HEK293 (cell line): ENCODE measurements around the gene SGSM2.

Experiments
- CTCF ChIA-PET: fragments of 350-600 bp; formaldehyde crosslinking; extraction: SDS; loops from one replicate; lab custom pipeline; 2021; ENCODE audit warnings: antibody characterized with exemption; lab: Yijun Ruan, JAX
- POLR2A ChIA-PET: fragments of 300-600 bp; formaldehyde crosslinking; extraction: SDS; loops from one replicate; lab custom pipeline; 2020; ENCODE audit warnings: antibody characterized with exemption, inconsistent platforms; lab: Yijun Ruan, JAX
- H3K27ac ChIP-seq: fragments of 200-500 bp; sonication (Bioruptor generic); 2 replicates; pipeline ENCODE4 v1.5.1; 2014; ENCODE audit warnings: low read depth, low read length, control low read depth, inconsistent platforms; ENCODE audit errors: extremely low read depth
- H3K36me3 ChIP-seq, 2 experiments: fragments of 200-500 bp in 1 of 2; sonication (Bioruptor generic) in 1 of 2; 1 replicate in 1 of 2; 2 replicates in 1 of 2; pipeline ENCODE4 v1.5.1; 2014 to 2017; ENCODE audit warnings: inconsistent platforms in 2 of 2, low read length in 2 of 2; ENCODE audit not compliant: control insufficient read depth in 2 of 2, insufficient read depth in 1 of 2
- H3K4me1 ChIP-seq: fragments of 200-500 bp; sonication (Bioruptor generic); 2 replicates; pipeline ENCODE4 v1.5.1; 2014; ENCODE audit warnings: mild to moderate bottlenecking, low read length, inconsistent platforms; ENCODE audit not compliant: control insufficient read depth, insufficient read depth
- H3K4me3 ChIP-seq: 2 replicates; pipeline ENCODE4 v1.5.1; 2011; ENCODE audit warnings: low read depth, mild to moderate bottlenecking, control low read depth, low read length, moderate library complexity
- H3K9me3 ChIP-seq: fragments of 200-500 bp; sonication (Bioruptor generic); 2 replicates; pipeline ENCODE4 v1.5.1; 2014; ENCODE audit warnings: low read depth, low read length, inconsistent platforms; ENCODE audit not compliant: control insufficient read depth, insufficient read depth
- ELK4 ChIP-seq: IDR thresholded peaks from 2 replicates; pipeline ENCODE4 v1.6.1; 2011; ENCODE audit warnings: mild to moderate bottlenecking, low read depth, low read length, borderline replicate concordance
- SALL2 ChIP-seq: fragments of 450-650 bp; formaldehyde crosslinking; IDR thresholded peaks from 2 replicates; pipeline ENCODE4 v1.5.0; 2017; ENCODE audit warnings: missing biosample characterization, mild to moderate bottlenecking, missing genetic modification characterization, borderline replicate concordance
- SCRT1 ChIP-seq: fragments of 450-650 bp; formaldehyde crosslinking; IDR thresholded peaks from 2 replicates; pipeline ENCODE4 v1.5.1; 2016; ENCODE audit warnings: missing biosample characterization, missing genetic modification characterization, borderline replicate concordance
- YY2 ChIP-seq: fragments of 450-650 bp; formaldehyde crosslinking; IDR thresholded peaks from 2 replicates; pipeline ENCODE4 v1.5.1; 2016; ENCODE audit warnings: missing biosample characterization, missing genetic modification characterization
- ZBTB6 ChIP-seq: fragments of 450-650 bp; formaldehyde crosslinking; IDR thresholded peaks from 2 replicates; pipeline ENCODE4 v1.5.1; 2017; ENCODE audit warnings: missing biosample characterization, missing genetic modification characterization
- ZFP69B ChIP-seq: fragments of 450-650 bp; formaldehyde crosslinking; IDR thresholded peaks from 2 replicates; pipeline ENCODE4 v1.5.1; 2016; ENCODE audit warnings: missing biosample characterization, missing genetic modification characterization
- ZNF174 ChIP-seq: fragments of 450-650 bp; formaldehyde crosslinking; IDR thresholded peaks from 2 replicates; pipeline ENCODE4 v1.5.0; 2017; ENCODE audit warnings: missing biosample characterization, mild to moderate bottlenecking, missing genetic modification characterization
- ZNF2 ChIP-seq: fragments of 450-650 bp; formaldehyde crosslinking; IDR thresholded peaks from 2 replicates; pipeline ENCODE4 v1.5.1; 2016; ENCODE audit warnings: missing biosample characterization, missing genetic modification characterization
- ZNF221 ChIP-seq: fragments of 450-650 bp; formaldehyde crosslinking; IDR thresholded peaks from 2 replicates; pipeline ENCODE4 v1.5.1; 2017; ENCODE audit warnings: missing biosample characterization, missing genetic modification characterization, borderline replicate concordance
- ZNF223 ChIP-seq: fragments of 450-650 bp; formaldehyde crosslinking; IDR thresholded peaks from 2 replicates; pipeline ENCODE4 v1.5.1; 2016; ENCODE audit warnings: missing biosample characterization, missing genetic modification characterization
- ZNF621 ChIP-seq: fragments of 450-650 bp; formaldehyde crosslinking; IDR thresholded peaks from 2 replicates; pipeline ENCODE4 v1.5.1; 2017; ENCODE audit warnings: missing biosample characterization, missing genetic modification characterization
- ZNF623 ChIP-seq: fragments of 450-650 bp; formaldehyde crosslinking; IDR thresholded peaks from 2 replicates; pipeline ENCODE4 v1.5.1; 2016; ENCODE audit warnings: missing biosample characterization, missing genetic modification characterization
- ZNF660 ChIP-seq: fragments of 450-650 bp; IDR thresholded peaks from 2 replicates; pipeline ENCODE4 v1.5.1; 2018; ENCODE audit warnings: missing biosample characterization, mild to moderate bottlenecking, missing genetic modification characterization
- ZNF76 ChIP-seq: fragments of 450-650 bp; formaldehyde crosslinking; IDR thresholded peaks from 2 replicates; pipeline ENCODE4; 2016; ENCODE audit warnings: low read depth, missing biosample characterization, missing genetic modification characterization, borderline replicate concordance
- ZNF777 ChIP-seq: fragments of 450-650 bp; formaldehyde crosslinking; IDR thresholded peaks from 2 replicates; pipeline ENCODE4 v1.5.1; 2017; ENCODE audit warnings: missing biosample characterization, missing genetic modification characterization, borderline replicate concordance
- ZNF843 ChIP-seq: fragments of 450-650 bp; formaldehyde crosslinking; IDR thresholded peaks from 2 replicates; pipeline ENCODE4 v1.5.1; 2016; ENCODE audit warnings: missing biosample characterization, missing genetic modification characterization
- TF ChIP-seq, protein P1 (sequence below): fragments of 450-650 bp; formaldehyde crosslinking; IDR thresholded peaks from 2 replicates; pipeline ENCODE4 v1.5.1; 2016; ENCODE audit warnings: missing biosample characterization, missing genetic modification characterization
- TF ChIP-seq, protein P2 (sequence below): fragments of 450-650 bp; formaldehyde crosslinking; IDR thresholded peaks from 2 replicates; pipeline ENCODE4 v1.5.1; 2016; ENCODE audit warnings: missing biosample characterization, missing genetic modification characterization

Gene SGSM2

GRCh38 chr17:2362881-2363280 is 25.6 kb downstream of the SGSM2 start (continued):
- TF ChIP-seq, protein P1, sequence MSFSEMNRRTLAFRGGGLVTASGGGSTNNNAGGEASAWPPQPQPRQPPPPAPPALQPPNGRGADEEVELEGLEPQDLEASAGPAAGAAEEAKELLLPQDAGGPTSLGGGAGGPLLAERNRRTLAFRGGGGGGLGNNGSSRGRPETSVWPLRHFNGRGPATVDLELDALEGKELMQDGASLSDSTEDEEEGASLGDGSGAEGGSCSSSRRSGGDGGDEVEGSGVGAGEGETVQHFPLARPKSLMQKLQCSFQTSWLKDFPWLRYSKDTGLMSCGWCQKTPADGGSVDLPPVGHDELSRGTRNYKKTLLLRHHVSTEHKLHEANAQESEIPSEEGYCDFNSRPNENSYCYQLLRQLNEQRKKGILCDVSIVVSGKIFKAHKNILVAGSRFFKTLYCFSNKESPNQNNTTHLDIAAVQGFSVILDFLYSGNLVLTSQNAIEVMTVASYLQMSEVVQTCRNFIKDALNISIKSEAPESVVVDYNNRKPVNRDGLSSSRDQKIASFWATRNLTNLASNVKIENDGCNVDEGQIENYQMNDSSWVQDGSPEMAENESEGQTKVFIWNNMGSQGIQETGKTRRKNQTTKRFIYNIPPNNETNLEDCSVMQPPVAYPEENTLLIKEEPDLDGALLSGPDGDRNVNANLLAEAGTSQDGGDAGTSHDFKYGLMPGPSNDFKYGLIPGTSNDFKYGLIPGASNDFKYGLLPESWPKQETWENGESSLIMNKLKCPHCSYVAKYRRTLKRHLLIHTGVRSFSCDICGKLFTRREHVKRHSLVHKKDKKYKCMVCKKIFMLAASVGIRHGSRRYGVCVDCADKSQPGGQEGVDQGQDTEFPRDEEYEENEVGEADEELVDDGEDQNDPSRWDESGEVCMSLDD (tag by site-specific recombination), result no peak
- TF ChIP-seq ZNF843 (tag by site-specific recombination) (no peak), ZFP69B (no peak), ZNF76 (tag by site-specific recombination) (no peak)
- TF ChIP-seq, all 188 proteins: peak for 0

DNA sequence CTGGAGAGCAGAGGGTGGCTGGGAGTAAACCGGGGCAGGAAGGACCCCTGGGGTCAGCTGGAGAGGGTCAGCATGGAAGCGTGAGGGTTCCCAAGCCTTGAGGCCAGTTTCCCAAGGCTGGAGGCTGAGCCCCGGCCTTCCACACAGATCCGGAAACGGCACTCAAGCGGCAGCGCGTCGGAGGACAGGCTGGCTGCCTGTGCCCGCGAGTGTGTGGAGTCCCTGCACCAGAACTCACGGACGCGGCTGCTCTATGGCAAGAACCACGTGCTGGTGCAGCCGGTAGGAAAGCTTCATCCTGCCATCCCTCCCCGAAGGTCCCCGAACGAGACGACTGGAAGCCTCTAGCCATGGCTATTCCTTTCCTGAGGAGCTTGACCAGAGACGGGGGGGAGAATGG is 26.0 kb downstream of the SGSM2 start:
- peaks cover 0 to 48% of the 10 kb centered on the region in 2 experiments; a peak in 1 of 3 replicates for H3K36me3 ChIP-seq
- H3K4me3 ChIP-seq, result no peak overlapping the region
- no peak for TF ChIP-seq ZNF221 (tag by site-specific recombination)
- no peak for TF ChIP-seq ZNF621
- TF ChIP-seq, protein P2, sequence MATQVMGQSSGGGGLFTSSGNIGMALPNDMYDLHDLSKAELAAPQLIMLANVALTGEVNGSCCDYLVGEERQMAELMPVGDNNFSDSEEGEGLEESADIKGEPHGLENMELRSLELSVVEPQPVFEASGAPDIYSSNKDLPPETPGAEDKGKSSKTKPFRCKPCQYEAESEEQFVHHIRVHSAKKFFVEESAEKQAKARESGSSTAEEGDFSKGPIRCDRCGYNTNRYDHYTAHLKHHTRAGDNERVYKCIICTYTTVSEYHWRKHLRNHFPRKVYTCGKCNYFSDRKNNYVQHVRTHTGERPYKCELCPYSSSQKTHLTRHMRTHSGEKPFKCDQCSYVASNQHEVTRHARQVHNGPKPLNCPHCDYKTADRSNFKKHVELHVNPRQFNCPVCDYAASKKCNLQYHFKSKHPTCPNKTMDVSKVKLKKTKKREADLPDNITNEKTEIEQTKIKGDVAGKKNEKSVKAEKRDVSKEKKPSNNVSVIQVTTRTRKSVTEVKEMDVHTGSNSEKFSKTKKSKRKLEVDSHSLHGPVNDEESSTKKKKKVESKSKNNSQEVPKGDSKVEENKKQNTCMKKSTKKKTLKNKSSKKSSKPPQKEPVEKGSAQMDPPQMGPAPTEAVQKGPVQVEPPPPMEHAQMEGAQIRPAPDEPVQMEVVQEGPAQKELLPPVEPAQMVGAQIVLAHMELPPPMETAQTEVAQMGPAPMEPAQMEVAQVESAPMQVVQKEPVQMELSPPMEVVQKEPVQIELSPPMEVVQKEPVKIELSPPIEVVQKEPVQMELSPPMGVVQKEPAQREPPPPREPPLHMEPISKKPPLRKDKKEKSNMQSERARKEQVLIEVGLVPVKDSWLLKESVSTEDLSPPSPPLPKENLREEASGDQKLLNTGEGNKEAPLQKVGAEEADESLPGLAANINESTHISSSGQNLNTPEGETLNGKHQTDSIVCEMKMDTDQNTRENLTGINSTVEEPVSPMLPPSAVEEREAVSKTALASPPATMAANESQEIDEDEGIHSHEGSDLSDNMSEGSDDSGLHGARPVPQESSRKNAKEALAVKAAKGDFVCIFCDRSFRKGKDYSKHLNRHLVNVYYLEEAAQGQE (tag by site-specific recombination), result no peak
- no peak for TF ChIP-seq ELK4
- TF ChIP-seq SALL2 (tag by site-specific recombination), result no peak
- TF ChIP-seq ZBTB6 (tag by site-specific recombination), result no peak
- TF ChIP-seq SCRT1 (tag by site-specific recombination), result no peak
- TF ChIP-seq YY2 (tag by site-specific recombination), result no peak
- TF ChIP-seq ZNF223, result no peak
- TF ChIP-seq ZNF777, result no peak
- TF ChIP-seq ZNF174 (tag by site-specific recombination), result no peak
- TF ChIP-seq ZNF660 (tag by site-specific recombination), result no peak
- TF ChIP-seq ZNF2 (tag by site-specific recombination), result no peak
- TF ChIP-seq ZNF623 (tag by site-specific recombination), result no peak
- no peak overlapping the region for H3K27ac ChIP-seq
- CTCF ChIA-PET, result interaction anchor here (0.6 to 2.2 kb wide), 3 partner anchors 10 to 343 kb away, joined by 3 to 12 read pairs (median 4); no protein-coding TSS in a partner anchor
- no peaks in the 10 kb centered on the region for H3K9me3 ChIP-seq
- peaks cover 9% of the 10 kb centered on the region for H3K4me1 ChIP-seq
- POLR2A ChIA-PET, result interaction anchor here (1.1 kb wide), 1 partner anchor 27 kb away, joined by 3 read pairs; the partner anchor contains the start of gene TSR1
